ENCODE measurements around the gene ADAMTS8. TPM values are rescaled to one million over a fixed set of nuclear protein-coding genes. Genes with fewer than 3 reads are reported as not detected.

The ADAMTS8 gene
- total and polyA plus RNA-seq, 4 donors = 0.02 to 0.08 (median 0.07) TPM; not detected in 1

DNA sequence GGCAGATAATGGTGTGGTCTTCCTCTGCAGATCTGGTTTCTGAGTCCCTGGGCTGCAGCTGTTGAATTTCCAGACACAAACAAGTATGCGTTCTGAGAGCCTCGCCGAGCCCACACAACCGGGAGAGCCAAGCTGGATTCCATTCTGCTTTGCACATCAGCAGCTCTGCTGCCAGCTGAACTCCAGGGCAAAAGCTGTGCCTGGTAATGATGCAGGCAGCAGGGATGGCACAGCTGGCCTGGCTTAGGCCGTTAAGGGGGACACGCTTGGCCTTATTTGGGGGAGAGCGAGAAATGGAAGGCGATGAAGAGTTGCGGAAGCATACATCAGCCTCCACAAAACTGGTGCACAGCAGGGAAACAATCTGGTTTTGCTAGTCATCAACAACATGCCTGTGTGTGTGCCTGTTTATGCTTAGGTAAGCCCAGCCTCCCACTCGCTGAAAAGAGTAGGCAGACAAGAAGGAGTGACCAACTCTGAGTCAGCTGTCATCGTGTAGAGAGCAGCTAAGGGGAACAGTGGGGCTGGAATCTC is 25.1 kb downstream of the ADAMTS8 start:
- DNase-seq (ENCODE audit: low spot score) = no peak
- no peaks in the 10 kb centered on the region for H3K9me3 ChIP-seq (ENCODE audit: control insufficient read depth in 4 of 4, low read length in 3 of 4)

DNA sequence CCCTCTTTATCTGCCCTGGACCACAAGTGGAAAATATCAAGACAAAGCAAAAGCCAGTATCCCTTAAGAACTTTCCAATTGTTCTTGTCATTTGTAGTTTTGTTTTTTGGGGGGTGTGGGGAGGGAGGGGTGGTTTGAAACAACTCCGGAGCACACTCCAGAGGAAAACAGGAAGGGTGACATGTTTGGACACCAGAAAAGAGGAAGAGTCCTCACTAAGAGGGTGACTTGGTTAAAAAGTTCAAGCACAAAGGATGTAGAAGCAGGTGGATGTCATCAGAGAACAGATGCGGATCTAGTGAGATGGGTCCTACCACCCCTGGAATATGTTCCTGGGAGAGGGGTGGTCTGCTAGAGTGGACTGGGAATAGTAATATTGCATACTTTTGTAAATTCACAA is 25.8 kb downstream of the ADAMTS8 start:
- Histone ChIP-seq H3K27me3 (ENCODE audit: control insufficient read depth in 4 of 4, insufficient read depth in 4 of 4, low read length in 3 of 4) (no peaks in the 10 kb centered on the region), H3K9ac (ENCODE audit: low read depth in 1 of 2, low read length in 2 of 2) (no peak overlapping the region), H3K4me3 (ENCODE audit: low read depth in 1 of 3, low read length in 3 of 3) (no peak overlapping the region), H3K27ac (ENCODE audit: low read depth in 1 of 2, low read length in 2 of 2) (no peak overlapping the region), H3K9me3 (ENCODE audit: control insufficient read depth in 4 of 4, low read length in 3 of 4) (no peaks in the 10 kb centered on the region), H3K4me1 (ENCODE audit: control insufficient read depth in 4 of 4, insufficient read depth in 4 of 4, low read length in 3 of 4) (peaks cover 0 to 11% (median 5%) of the 10 kb centered on the region in 4 donors), H3K36me3 (ENCODE audit: control insufficient read depth in 4 of 4, insufficient read depth in 3 of 4, low read depth in 1 of 4, low read length in 3 of 4) (no peaks in the 10 kb centered on the region)
- no peak for DNase-seq (ENCODE audit: low spot score)
- TF ChIP-seq, protein P1, sequence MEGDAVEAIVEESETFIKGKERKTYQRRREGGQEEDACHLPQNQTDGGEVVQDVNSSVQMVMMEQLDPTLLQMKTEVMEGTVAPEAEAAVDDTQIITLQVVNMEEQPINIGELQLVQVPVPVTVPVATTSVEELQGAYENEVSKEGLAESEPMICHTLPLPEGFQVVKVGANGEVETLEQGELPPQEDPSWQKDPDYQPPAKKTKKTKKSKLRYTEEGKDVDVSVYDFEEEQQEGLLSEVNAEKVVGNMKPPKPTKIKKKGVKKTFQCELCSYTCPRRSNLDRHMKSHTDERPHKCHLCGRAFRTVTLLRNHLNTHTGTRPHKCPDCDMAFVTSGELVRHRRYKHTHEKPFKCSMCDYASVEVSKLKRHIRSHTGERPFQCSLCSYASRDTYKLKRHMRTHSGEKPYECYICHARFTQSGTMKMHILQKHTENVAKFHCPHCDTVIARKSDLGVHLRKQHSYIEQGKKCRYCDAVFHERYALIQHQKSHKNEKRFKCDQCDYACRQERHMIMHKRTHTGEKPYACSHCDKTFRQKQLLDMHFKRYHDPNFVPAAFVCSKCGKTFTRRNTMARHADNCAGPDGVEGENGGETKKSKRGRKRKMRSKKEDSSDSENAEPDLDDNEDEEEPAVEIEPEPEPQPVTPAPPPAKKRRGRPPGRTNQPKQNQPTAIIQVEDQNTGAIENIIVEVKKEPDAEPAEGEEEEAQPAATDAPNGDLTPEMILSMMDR (IDR thresholded peaks at IDR 0.05; ENCODE audit: low read depth, low read length, missing input control) = no peak
- TF ChIP-seq FOXA1 (IDR thresholded peaks at IDR 0.05) = no peak
- no peak for TF ChIP-seq HNF4A (conservative IDR thresholded peaks at IDR 0.05)
- TF ChIP-seq GABPA (IDR thresholded peaks at IDR 0.05 in 1 of 2, conservative IDR thresholded peaks at IDR 0.05 in 1 of 2) = no peak
- TF ChIP-seq, protein P2, sequence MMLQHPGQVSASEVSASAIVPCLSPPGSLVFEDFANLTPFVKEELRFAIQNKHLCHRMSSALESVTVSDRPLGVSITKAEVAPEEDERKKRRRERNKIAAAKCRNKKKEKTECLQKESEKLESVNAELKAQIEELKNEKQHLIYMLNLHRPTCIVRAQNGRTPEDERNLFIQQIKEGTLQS (IDR thresholded peaks at IDR 0.05) = no peak
- TF ChIP-seq EGR1 (IDR thresholded peaks at IDR 0.05; ENCODE audit: low read depth in 2 of 2) = no peak
- no peak for TF ChIP-seq SP1 (IDR thresholded peaks at IDR 0.05)
- no peak for TF ChIP-seq TAF1 (conservative IDR thresholded peaks at IDR 0.05)
- no peak for TF ChIP-seq RAD21 (IDR thresholded peaks at IDR 0.05)
- TF ChIP-seq YY1 (IDR thresholded peaks at IDR 0.05) = no peak
- 76% methylated on average over 2 of the region's 2 CpGs for WGBS

More for the DNA sequence above, 25.1 kb downstream of the ADAMTS8 start:
- H3K27me3 ChIP-seq (ENCODE audit: control insufficient read depth in 4 of 4, insufficient read depth in 4 of 4, low read length in 3 of 4) = no peaks in the 10 kb centered on the region
- no peak overlapping the region for H3K9ac ChIP-seq (ENCODE audit: low read depth in 1 of 2, low read length in 2 of 2)
- H3K4me1 ChIP-seq (ENCODE audit: control insufficient read depth in 4 of 4, insufficient read depth in 4 of 4, low read length in 3 of 4) = peaks cover 0 to 7% (median 2%) of the 10 kb centered on the region in 4 donors
- no peaks in the 10 kb centered on the region for H3K36me3 ChIP-seq (ENCODE audit: control insufficient read depth in 4 of 4, insufficient read depth in 3 of 4, low read depth in 1 of 4, low read length in 3 of 4)
- no peak overlapping the region for H3K27ac ChIP-seq (ENCODE audit: low read depth in 1 of 2, low read length in 2 of 2)
- TF ChIP-seq EGR1 (IDR thresholded peaks at IDR 0.05; ENCODE audit: low read depth in 2 of 2) (no peak), TAF1 (conservative IDR thresholded peaks at IDR 0.05) (no peak), YY1 (IDR thresholded peaks at IDR 0.05) (no peak), RAD21 (IDR thresholded peaks at IDR 0.05) (no peak), GABPA (IDR thresholded peaks at IDR 0.05 in 1 of 2, conservative IDR thresholded peaks at IDR 0.05 in 1 of 2) (no peak), FOXA2 (IDR thresholded peaks at IDR 0.05) (no peak), RXRA (IDR thresholded peaks at IDR 0.05) (no peak), JUND (IDR thresholded peaks at IDR 0.05) (no peak), HNF4A (conservative IDR thresholded peaks at IDR 0.05) (no peak), SP1 (IDR thresholded peaks at IDR 0.05) (no peak), NR2F2 (IDR thresholded peaks at IDR 0.05) (no peak)
- TF ChIP-seq, protein P3, sequence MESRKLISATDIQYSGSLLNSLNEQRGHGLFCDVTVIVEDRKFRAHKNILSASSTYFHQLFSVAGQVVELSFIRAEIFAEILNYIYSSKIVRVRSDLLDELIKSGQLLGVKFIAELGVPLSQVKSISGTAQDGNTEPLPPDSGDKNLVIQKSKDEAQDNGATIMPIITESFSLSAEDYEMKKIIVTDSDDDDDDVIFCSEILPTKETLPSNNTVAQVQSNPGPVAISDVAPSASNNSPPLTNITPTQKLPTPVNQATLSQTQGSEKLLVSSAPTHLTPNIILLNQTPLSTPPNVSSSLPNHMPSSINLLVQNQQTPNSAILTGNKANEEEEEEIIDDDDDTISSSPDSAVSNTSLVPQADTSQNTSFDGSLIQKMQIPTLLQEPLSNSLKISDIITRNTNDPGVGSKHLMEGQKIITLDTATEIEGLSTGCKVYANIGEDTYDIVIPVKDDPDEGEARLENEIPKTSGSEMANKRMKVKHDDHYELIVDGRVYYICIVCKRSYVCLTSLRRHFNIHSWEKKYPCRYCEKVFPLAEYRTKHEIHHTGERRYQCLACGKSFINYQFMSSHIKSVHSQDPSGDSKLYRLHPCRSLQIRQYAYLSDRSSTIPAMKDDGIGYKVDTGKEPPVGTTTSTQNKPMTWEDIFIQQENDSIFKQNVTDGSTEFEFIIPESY (IDR thresholded peaks at IDR 0.05) = no peak
- TF ChIP-seq, protein P4, sequence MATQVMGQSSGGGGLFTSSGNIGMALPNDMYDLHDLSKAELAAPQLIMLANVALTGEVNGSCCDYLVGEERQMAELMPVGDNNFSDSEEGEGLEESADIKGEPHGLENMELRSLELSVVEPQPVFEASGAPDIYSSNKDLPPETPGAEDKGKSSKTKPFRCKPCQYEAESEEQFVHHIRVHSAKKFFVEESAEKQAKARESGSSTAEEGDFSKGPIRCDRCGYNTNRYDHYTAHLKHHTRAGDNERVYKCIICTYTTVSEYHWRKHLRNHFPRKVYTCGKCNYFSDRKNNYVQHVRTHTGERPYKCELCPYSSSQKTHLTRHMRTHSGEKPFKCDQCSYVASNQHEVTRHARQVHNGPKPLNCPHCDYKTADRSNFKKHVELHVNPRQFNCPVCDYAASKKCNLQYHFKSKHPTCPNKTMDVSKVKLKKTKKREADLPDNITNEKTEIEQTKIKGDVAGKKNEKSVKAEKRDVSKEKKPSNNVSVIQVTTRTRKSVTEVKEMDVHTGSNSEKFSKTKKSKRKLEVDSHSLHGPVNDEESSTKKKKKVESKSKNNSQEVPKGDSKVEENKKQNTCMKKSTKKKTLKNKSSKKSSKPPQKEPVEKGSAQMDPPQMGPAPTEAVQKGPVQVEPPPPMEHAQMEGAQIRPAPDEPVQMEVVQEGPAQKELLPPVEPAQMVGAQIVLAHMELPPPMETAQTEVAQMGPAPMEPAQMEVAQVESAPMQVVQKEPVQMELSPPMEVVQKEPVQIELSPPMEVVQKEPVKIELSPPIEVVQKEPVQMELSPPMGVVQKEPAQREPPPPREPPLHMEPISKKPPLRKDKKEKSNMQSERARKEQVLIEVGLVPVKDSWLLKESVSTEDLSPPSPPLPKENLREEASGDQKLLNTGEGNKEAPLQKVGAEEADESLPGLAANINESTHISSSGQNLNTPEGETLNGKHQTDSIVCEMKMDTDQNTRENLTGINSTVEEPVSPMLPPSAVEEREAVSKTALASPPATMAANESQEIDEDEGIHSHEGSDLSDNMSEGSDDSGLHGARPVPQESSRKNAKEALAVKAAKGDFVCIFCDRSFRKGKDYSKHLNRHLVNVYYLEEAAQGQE (IDR thresholded peaks at IDR 0.05) = no peak
- TF ChIP-seq, protein P2 (IDR thresholded peaks at IDR 0.05) = no peak
- H3K4me3 ChIP-seq (ENCODE audit: low read depth in 1 of 3, low read length in 3 of 3) = no peak overlapping the region
- 81% methylated on average over 11 of the region's 11 CpGs for WGBS

Data from liver (tissue), 9 donors.